A673 (cell line): ENCODE data around the gene PSMB9.

Experiments used
- EZH2 ChIP-seq: fragments of 200-600 bp; sonication (generic); IDR thresholded peaks from 2 replicates; pipeline ENCODE4 v1.6.1; 2017; ENCODE audit warnings: borderline replicate concordance, low read depth, mild to moderate bottlenecking, mixed read lengths, antibody characterized with exemption, low read length; ENCODE audit not compliant: poor library complexity, severe bottlenecking
- TF ChIP-seq, protein P1 (sequence below): fragments of 300-800, 200-600 bp; sonication (generic); conservative IDR thresholded peaks from 2 replicates; pipeline ENCODE4 v1.5.1; 2017; ENCODE audit warnings: low read depth, mild to moderate bottlenecking, antibody characterized with exemption, low read length, moderate library complexity, mixed read lengths

DNA sequence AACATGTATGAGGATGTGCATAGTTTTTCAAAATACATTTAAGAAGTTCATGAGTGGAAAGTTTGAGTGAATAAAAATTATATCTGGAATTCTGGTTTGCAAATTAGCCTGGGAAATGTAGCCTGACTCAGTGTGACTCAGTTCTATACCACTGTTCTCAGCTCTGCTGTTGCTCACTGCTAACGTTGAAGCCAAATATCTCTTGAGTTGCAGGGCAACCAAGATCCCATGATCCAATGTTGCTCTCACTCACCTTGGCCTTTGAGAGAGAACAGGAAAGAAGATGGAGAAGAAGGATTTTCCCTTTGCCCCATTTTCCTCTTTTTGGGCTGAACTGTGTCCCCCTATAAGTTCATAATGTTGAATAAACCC is 28.9 kb downstream of the PSMB9 start:
- no peak for TF ChIP-seq EZH2
- TF ChIP-seq, protein P1, sequence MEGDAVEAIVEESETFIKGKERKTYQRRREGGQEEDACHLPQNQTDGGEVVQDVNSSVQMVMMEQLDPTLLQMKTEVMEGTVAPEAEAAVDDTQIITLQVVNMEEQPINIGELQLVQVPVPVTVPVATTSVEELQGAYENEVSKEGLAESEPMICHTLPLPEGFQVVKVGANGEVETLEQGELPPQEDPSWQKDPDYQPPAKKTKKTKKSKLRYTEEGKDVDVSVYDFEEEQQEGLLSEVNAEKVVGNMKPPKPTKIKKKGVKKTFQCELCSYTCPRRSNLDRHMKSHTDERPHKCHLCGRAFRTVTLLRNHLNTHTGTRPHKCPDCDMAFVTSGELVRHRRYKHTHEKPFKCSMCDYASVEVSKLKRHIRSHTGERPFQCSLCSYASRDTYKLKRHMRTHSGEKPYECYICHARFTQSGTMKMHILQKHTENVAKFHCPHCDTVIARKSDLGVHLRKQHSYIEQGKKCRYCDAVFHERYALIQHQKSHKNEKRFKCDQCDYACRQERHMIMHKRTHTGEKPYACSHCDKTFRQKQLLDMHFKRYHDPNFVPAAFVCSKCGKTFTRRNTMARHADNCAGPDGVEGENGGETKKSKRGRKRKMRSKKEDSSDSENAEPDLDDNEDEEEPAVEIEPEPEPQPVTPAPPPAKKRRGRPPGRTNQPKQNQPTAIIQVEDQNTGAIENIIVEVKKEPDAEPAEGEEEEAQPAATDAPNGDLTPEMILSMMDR, result no peak
